ENCODE data around the gene ITGA5.

GRCh38 chr12:54421879-54422250 is 2.8 kb upstream of the ITGA5 start:
- TF ChIP-seq CTCF (IDR thresholded peaks at IDR 0.05 in 8 of 11, conservative IDR thresholded peaks at IDR 0.05 in 3 of 11), result no peak
- no peak for TF ChIP-seq POLR2A (IDR thresholded peaks at IDR 0.05)
- TF ChIP-seq POLR2AphosphoS5 (IDR thresholded peaks at IDR 0.05), result no peak

All from spleen (tissue), 7 donors.